ENCODE measurements around the gene ZNF165. TPM values are rescaled to one million over a fixed set of nuclear protein-coding genes. Genes with fewer than 3 reads are reported as not detected.
"Not testable (repeated sequence)": the region's sequence is repeated elsewhere in the genome, so short reads cannot be mapped to it uniquely, and the experiment has no call there.

Gene ZNF165
- 1 to 10 TPM; 6.1 to 6.5 TPM for total RNA-seq

DNA sequence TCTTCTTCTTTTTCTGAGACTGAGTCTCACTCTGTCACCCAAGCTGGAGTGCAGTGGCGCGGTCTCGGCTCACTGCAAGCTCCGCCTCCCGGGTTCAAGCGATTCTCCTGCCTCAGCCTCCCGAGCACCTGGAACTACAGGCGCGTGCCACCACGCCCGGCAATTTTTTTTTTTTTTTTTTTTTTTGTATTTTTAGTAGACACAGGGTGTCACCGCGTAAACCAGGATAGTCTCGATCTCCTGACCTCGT, at the start of gene ZNF165:
Gene ZNF165 (plus strand): TSS at position 188 of the 250 bp plus-strand sequence. CDS start 4,913 bp downstream, outside the sequence.
- Mint-ChIP-seq H3K27ac (peak within 1 kb of the TSS; percentile 96), H3K4me3 (peak within 1 kb of the TSS; percentile 97), H3K4me1 (ENCODE audit: low read depth) (peaks cover 15% of the 10 kb centered on the region), H3K36me3 (ENCODE audit: low read depth) (peaks cover 12% of the 10 kb centered on the region)
- intact Hi-C loops (cut with micrococcal nuclease) = loop anchor here (1.0 to 10.0 kb wide), 7 partner anchors 24 to 606 kb away; partner anchors contain the start of genes ZKSCAN8, ZNF184 and ZSCAN31
- H3K9me3 Mint-ChIP-seq; H3K27me3 Mint-ChIP-seq (ENCODE audit: low read depth); DNase-seq; CTCF ChIA-PET: not testable (repeated sequence)

DNA sequence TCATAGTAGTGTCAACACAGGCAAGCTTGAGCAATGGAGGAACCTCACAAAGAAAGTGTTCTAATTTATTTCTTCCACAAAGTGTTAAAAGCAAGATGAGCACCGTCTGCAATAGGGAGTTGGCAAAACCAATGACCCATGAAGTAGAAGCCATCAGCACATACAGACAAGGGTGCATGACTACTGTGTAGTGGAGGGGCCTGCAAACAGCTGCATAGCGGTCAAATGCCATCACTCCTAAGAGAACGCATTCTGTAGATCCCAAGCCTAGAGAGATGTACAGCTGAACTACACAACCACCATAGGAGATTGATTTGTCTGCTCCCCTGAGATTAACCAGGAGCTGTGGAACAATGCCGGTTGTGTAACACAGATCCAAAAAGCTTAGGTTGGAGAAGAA, 26.8 kb upstream of the ZNF165 start:
- no peak overlapping the region for H3K27ac Mint-ChIP-seq
- CTCF ChIA-PET = interaction anchor here (0.7 kb wide), 1 partner anchor 302 kb away, joined by 3 read pairs; no protein-coding TSS in a partner anchor

DNA sequence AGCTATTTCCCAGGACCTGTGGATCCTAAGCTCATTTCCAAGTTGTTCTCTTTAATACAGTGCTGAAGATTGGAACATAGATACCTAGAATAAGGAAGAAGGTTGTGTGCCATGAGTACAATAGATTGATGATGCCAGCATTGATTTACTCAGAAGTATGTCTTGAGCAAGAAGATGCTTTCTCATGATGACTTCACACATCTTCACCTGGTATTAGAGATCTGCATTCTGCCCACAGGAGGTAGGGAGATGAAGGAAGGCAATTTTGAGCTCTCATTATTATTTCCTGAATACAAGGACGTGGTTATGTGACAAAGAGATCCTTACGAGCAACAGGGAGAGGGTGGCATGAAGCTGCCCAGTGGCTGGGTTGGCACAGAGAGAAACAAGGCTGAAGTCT, 20.0 kb upstream of the ZNF165 start:
- no peak for DNase-seq
- CTCF ChIA-PET = no interaction called here
- Mint-ChIP-seq H3K36me3 (ENCODE audit: low read depth) (no peaks in the 10 kb centered on the region), H3K4me1 (ENCODE audit: low read depth) (no peaks in the 10 kb centered on the region), H3K4me3 (no peak overlapping the region), H3K9me3 (no peaks in the 10 kb centered on the region), H3K27ac (no peak overlapping the region), H3K27me3 (ENCODE audit: low read depth) (peaks cover 26% of the 10 kb centered on the region)
- intact Hi-C loops (cut with micrococcal nuclease) = no loop called here

More for the DNA sequence above, 26.8 kb upstream of the ZNF165 start:
- Mint-ChIP-seq H3K36me3 (ENCODE audit: low read depth) (no peaks in the 10 kb centered on the region), H3K27me3 (ENCODE audit: low read depth) (peaks cover 30% of the 10 kb centered on the region), H3K4me1 (ENCODE audit: low read depth) (no peaks in the 10 kb centered on the region), H3K4me3 (no peak overlapping the region), H3K9me3 (no peaks in the 10 kb centered on the region)
- intact Hi-C loops (cut with micrococcal nuclease) = no loop called here
- DNase-seq = no peak

GRCh38 chr6:28064272-28064671, 16.1 kb upstream of the ZNF165 start:
- H3K4me1 Mint-ChIP-seq (ENCODE audit: low read depth) = no peaks in the 10 kb centered on the region
- H3K27me3 Mint-ChIP-seq (ENCODE audit: low read depth) = peaks cover 28% of the 10 kb centered on the region
- H3K4me3 Mint-ChIP-seq = no peak overlapping the region
- DNase-seq = no peak
- H3K9me3 Mint-ChIP-seq = no peaks in the 10 kb centered on the region
- CTCF ChIA-PET = interaction anchor here (0.6 kb wide), 1 partner anchor 886 kb away, joined by 3 read pairs; no protein-coding TSS in a partner anchor
- intact Hi-C loops (cut with micrococcal nuclease) = no loop called here
- H3K27ac Mint-ChIP-seq = no peak overlapping the region
- no peaks in the 10 kb centered on the region for H3K36me3 Mint-ChIP-seq (ENCODE audit: low read depth)

DNA sequence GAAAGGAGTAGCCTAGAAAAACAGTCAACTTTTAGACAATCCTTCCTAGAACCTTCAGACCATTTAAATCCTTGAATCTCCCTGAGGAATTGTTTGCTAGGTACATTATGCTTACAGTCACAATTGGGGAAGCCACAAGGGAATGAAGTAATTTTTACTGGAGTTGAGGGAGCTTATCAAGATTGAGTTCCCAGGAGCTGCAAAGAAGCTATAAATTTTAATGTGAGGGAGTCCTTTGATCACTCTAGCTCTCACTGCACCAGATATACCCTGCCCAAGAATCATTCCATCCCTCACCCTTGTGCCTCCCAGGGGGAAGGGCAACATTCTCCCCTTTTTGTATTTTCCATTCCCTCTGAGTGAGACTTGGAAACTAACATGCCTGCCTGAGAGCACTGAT, 12.3 kb upstream of the ZNF165 start:
- intact Hi-C loops (cut with micrococcal nuclease) = no loop called here
- Mint-ChIP-seq H3K27me3 (ENCODE audit: low read depth) (peaks cover 20% of the 10 kb centered on the region), H3K4me1 (ENCODE audit: low read depth) (no peaks in the 10 kb centered on the region), H3K36me3 (ENCODE audit: low read depth) (no peaks in the 10 kb centered on the region), H3K9me3 (no peaks in the 10 kb centered on the region), H3K27ac (no peak overlapping the region), H3K4me3 (no peak overlapping the region)
- DNase-seq = no peak
- CTCF ChIA-PET = interaction anchor here (0.6 kb wide), 1 partner anchor 10 kb away, joined by 3 read pairs; no protein-coding TSS in a partner anchor

DNA sequence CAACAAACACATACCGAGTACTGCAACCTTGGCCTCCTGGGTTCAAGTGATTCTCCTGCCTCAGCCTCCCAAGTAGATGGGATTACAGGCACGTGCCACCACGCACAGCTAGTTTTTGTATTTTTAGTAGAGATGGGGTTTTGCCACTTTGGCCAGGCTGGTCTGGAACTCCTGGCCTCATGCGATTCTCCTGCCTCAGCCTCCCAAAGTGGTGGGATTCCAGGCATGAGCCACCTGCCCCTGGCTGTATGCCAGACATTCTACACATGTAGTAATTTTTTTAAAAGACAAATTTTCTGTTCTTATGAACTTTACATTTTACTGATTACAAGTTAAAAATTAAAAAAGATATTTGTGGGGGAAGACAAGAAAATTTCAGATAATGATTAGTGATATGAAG, 9.4 kb upstream of the ZNF165 start:
- DNase-seq; H3K9me3 Mint-ChIP-seq; intact Hi-C loops (cut with micrococcal nuclease); H3K36me3 Mint-ChIP-seq (ENCODE audit: low read depth); H3K4me3 Mint-ChIP-seq; H3K4me1 Mint-ChIP-seq (ENCODE audit: low read depth); H3K27ac Mint-ChIP-seq; CTCF ChIA-PET: not testable (repeated sequence)
- H3K27me3 Mint-ChIP-seq (ENCODE audit: low read depth) = peaks cover 18% of the 10 kb centered on the region

DNA sequence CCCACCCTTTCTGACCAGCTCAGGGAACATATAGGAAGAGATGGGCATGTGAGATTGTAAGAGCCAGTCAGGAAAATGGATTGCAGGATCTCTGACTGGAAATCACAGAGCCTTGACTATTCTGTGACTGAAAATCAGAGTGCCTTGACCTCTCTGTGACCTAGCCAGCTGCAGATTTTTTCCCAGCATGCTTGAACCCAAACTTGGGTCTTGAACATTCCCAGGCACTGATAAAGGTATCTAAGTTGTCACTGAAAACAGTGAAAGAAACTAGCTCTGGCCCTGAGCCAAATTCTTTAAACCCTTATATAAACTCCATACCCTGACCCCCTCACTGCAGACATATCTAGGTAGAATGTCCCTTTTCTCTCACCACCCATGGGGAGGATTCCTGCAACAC, 2.3 kb upstream of the ZNF165 start:
- H3K27ac Mint-ChIP-seq = no peak overlapping the region
- intact Hi-C loops (cut with micrococcal nuclease) = no loop called here
- peaks cover 1% of the 10 kb centered on the region for H3K36me3 Mint-ChIP-seq (ENCODE audit: low read depth)
- H3K27me3 Mint-ChIP-seq (ENCODE audit: low read depth) = peaks cover 5% of the 10 kb centered on the region
- DNase-seq = no peak
- no peaks in the 10 kb centered on the region for H3K9me3 Mint-ChIP-seq
- H3K4me3 Mint-ChIP-seq = no peak overlapping the region
- H3K4me1 Mint-ChIP-seq (ENCODE audit: low read depth) = peaks cover 15% of the 10 kb centered on the region
- CTCF ChIA-PET = interaction anchor here (0.5 to 0.7 kb wide), 3 partner anchors 10 to 454 kb away, joined by 3 to 4 read pairs (median 3); no protein-coding TSS in a partner anchor

GRCh38 chr6:28078836-28079235, 1.5 kb upstream of the ZNF165 start:
- intact Hi-C loops (cut with micrococcal nuclease) = no loop called here
- Mint-ChIP-seq H3K4me3 (no peak overlapping the region), H3K27ac (no peak overlapping the region), H3K36me3 (ENCODE audit: low read depth) (peaks cover 6% of the 10 kb centered on the region), H3K9me3 (no peaks in the 10 kb centered on the region), H3K27me3 (ENCODE audit: low read depth) (no peaks in the 10 kb centered on the region), H3K4me1 (ENCODE audit: low read depth) (peaks cover 15% of the 10 kb centered on the region)
- no peak for DNase-seq
- CTCF ChIA-PET = no interaction called here

DNA sequence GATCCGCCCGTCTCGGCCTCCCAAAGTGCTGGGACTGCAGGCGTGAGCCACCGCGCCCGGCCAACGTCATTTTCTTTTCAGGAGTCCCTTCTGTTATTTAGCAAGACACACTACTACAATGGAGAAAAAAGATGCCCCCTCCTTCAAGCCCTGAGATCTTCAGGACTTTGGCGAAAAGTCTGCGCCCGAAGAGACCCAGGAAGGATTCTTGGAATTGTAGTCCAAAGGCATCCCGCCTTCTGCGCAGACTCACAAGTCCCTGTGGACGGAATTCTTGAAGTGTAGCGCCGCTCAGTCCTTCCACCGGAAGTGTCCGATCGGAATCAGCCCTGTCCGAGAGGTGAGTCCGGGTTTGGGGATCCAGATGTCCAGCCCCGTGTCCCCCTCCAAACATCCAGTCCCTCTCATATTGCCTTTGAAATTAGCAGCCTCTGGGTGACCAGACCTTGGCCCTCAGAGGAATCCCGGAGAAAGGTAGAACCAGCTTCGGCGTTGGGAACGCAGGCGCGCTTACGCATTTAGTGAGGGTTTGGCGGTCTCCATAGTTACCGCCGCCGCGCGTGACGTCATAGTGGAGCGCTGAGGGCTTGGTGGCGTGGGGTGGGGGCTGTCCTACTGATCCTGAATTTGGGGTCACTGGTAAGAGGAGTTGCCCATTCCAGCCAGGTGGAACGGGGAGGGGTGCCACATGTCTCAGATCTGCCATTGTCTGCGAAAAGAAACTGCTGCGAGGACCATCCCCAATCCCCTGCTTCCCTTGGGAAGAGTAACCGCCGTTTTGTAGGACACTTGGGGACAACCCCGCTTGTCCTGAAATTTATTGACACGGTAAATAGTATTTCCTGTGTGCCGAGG, 490 bp downstream of the ZNF165 start:
- peaks cover 15% of the 10 kb centered on the region for H3K4me1 Mint-ChIP-seq (ENCODE audit: low read depth)
- intact Hi-C loops (cut with micrococcal nuclease) = loop anchor here (1.0 to 10.0 kb wide), 8 partner anchors 23 to 606 kb away; partner anchors contain the start of genes ZKSCAN8, ZNF184 and ZSCAN31
- H3K27ac Mint-ChIP-seq = peak overlapping the region; percentile 96
- DNase-seq = peak; percentile 94
- peak overlapping the region; percentile 97 for H3K4me3 Mint-ChIP-seq
- H3K9me3 Mint-ChIP-seq = no peaks in the 10 kb centered on the region
- no peaks in the 10 kb centered on the region for H3K27me3 Mint-ChIP-seq (ENCODE audit: low read depth)
- CTCF ChIA-PET = no interaction called here
- H3K36me3 Mint-ChIP-seq (ENCODE audit: low read depth) = peaks cover 17% of the 10 kb centered on the region

- Mint-ChIP-seq H3K27me3 (ENCODE audit: low read depth) (no peaks in the 10 kb centered on the region), H3K27ac (peak overlapping the region; percentile 96), H3K4me3 (peak overlapping the region; percentile 97), H3K9me3 (no peaks in the 10 kb centered on the region), H3K4me1 (ENCODE audit: low read depth) (peaks cover 15% of the 10 kb centered on the region), H3K36me3 (ENCODE audit: low read depth) (peaks cover 23% of the 10 kb centered on the region)
- CTCF ChIA-PET = no interaction called here
- intact Hi-C loops (cut with micrococcal nuclease) = loop anchor here (1.0 to 10.0 kb wide), 6 partner anchors 55 to 607 kb away; partner anchors contain the start of genes ZNF184 and ZSCAN31
- DNase-seq = peak; percentile 16
Observed at GRCh38 chr6:28081486-28081751, 1.1 kb downstream of the ZNF165 start.

DNA sequence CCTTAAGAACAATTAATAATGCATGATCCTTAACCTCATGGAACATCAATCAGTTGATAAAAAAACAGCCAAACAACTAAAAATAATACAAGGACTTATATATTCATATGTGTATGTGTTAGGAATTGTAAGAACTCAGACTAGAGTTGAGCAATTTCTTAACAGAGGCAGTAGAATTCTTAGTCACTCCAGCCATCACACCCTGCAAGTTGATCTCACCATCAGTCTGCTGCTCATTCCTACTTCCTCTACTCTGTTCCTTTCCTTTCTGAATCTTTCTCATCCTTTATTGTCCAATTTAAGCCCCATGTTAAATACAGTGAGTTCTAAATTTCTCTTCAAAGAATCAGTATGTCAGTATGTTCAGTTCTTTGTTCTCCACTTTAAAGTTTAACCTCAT, 2.6 kb downstream of the ZNF165 start:
- Mint-ChIP-seq H3K36me3 (ENCODE audit: low read depth) (peaks cover 35% of the 10 kb centered on the region), H3K27ac (no peak overlapping the region), H3K4me1 (ENCODE audit: low read depth) (peaks cover 15% of the 10 kb centered on the region), H3K9me3 (peaks cover 5% of the 10 kb centered on the region), H3K27me3 (ENCODE audit: low read depth) (no peaks in the 10 kb centered on the region), H3K4me3 (no peak overlapping the region)
- CTCF ChIA-PET = no interaction called here
- intact Hi-C loops (cut with micrococcal nuclease) = loop anchor here (5.0 to 10.0 kb wide), 3 partner anchors 254 to 608 kb away; partner anchors contain the start of genes ZNF184 and ZSCAN31
- DNase-seq = no peak

GRCh38 chr6:28089054-28089453, 8.7 kb downstream of the ZNF165 start:
- H3K36me3 Mint-ChIP-seq (ENCODE audit: low read depth) = peaks cover 64% of the 10 kb centered on the region
- no peak overlapping the region for H3K4me3 Mint-ChIP-seq
- no peak for DNase-seq
- H3K9me3 Mint-ChIP-seq = peaks cover 30% of the 10 kb centered on the region
- H3K4me1 Mint-ChIP-seq (ENCODE audit: low read depth) = no peaks in the 10 kb centered on the region
- H3K27ac Mint-ChIP-seq = no peak overlapping the region
- CTCF ChIA-PET = no interaction called here
- intact Hi-C loops (cut with micrococcal nuclease) = loop anchor here (10.0 kb wide), 1 partner anchor 614 kb away; the partner anchor contains the start of gene ZNF184
- peaks cover 16% of the 10 kb centered on the region for H3K27me3 Mint-ChIP-seq (ENCODE audit: low read depth)

Data from activated naive CD4-positive, alpha-beta T cell treated with anti-CD3 and anti-CD28 coated beads for 36 hours (primary cell).